IMR-90 (cell line): ENCODE results near the gene MARS1. TPM values are rescaled to one million over a fixed set of nuclear protein-coding genes. Genes with fewer than 3 reads are reported as not detected.

Experiments used
- ATAC-seq: fragments of 200-7000 bp; cut with Tn5 transposase; 2 replicates; pipeline ENCODE4 v1.9.1; 2020; ENCODE audit warnings: low read depth, mild to moderate bottlenecking, moderate library complexity
- BruUV-seq: library from RNA; stranded (reverse); fragments of 400-500 nt; replicated peaks from 2 replicates; lab custom pipeline; 2021; lab: Mats Ljungman, UMichigan
- CTCF ChIA-PET: fragments of 300-600 bp; formaldehyde crosslinking; extraction: SDS; loops from one replicate; lab custom pipeline; 2021; ENCODE audit warnings: antibody characterized with exemption; lab: Yijun Ruan, JAX
- POLR2A ChIA-PET: fragments of 300-600 bp; sonication (Branson Sonifier 250); formaldehyde crosslinking; loops from one replicate; lab custom pipeline; 2022; ENCODE audit warnings: antibody characterized with exemption; ENCODE audit not compliant: unreplicated experiment; lab: Charles Lee
- DNase-seq: peaks from one replicate; pipeline ENCODE4 v3.0.0; 2013
- H2AFZ ChIP-seq: replicated peaks from 2 replicates; pipeline ENCODE3; 2013; ENCODE audit warnings: low read length, mild to moderate bottlenecking; ENCODE audit not compliant: poor library complexity
- H2AK5ac ChIP-seq: 2 replicates; pipeline ENCODE4 v1.6.1; 2013; ENCODE audit warnings: low read depth, low read length, inconsistent platforms
- H2AK9ac ChIP-seq: replicated peaks from 2 replicates; pipeline ENCODE3; 2013; ENCODE audit warnings: mild to moderate bottlenecking, low read depth, low read length, moderate library complexity; ENCODE audit not compliant: poor library complexity
- H2BK120ac ChIP-seq: 2 replicates; pipeline ENCODE4 v1.6.1; 2013; ENCODE audit warnings: low read depth, low read length, inconsistent platforms
- H2BK15ac ChIP-seq: 3 replicates; pipeline ENCODE4 v1.6.1; 2013; ENCODE audit warnings: low read depth, low read length, inconsistent platforms
- H2BK20ac ChIP-seq: 2 replicates; pipeline ENCODE4 v1.6.1; 2013; ENCODE audit warnings: low read depth, mild to moderate bottlenecking, inconsistent platforms, low read length, moderate library complexity
- H2BK5ac ChIP-seq: 2 replicates; pipeline ENCODE4 v1.6.1; 2013; ENCODE audit warnings: mild to moderate bottlenecking, low read depth, low read length, inconsistent platforms; ENCODE audit not compliant: poor library complexity, severe bottlenecking
- H3K14ac ChIP-seq: replicated peaks from 2 replicates; pipeline ENCODE4 v1.6.1; 2013; ENCODE audit warnings: low read depth, low read length, inconsistent platforms
- H3K18ac ChIP-seq: 2 replicates; pipeline ENCODE4 v1.6.1; 2013; ENCODE audit warnings: low read depth, low read length, control low read depth
- H3K23ac ChIP-seq: 2 replicates; pipeline ENCODE4 v1.6.1; 2013; ENCODE audit warnings: low read depth, low read length, inconsistent platforms
- H3K27ac ChIP-seq: 2 replicates; pipeline ENCODE4 v1.5.1; 2013; ENCODE audit warnings: mild to moderate bottlenecking, control low read depth, low read length; ENCODE audit not compliant: insufficient read depth
- H3K27me3 ChIP-seq: 2 replicates; pipeline ENCODE4 v1.6.1; 2013; ENCODE audit warnings: low read length; ENCODE audit not compliant: control insufficient read depth, insufficient read depth
- H3K36me3 ChIP-seq: 2 replicates; pipeline ENCODE4 v1.6.1; 2013; ENCODE audit warnings: low read length, mixed read lengths; ENCODE audit not compliant: control insufficient read depth, insufficient read depth
- H3K4ac ChIP-seq: 2 replicates; pipeline ENCODE4 v1.6.1; 2013; ENCODE audit warnings: low read depth, low read length, inconsistent platforms
- H3K4me1 ChIP-seq: 2 replicates; pipeline ENCODE4 v1.6.1; 2013; ENCODE audit warnings: low read length, mixed read lengths; ENCODE audit not compliant: control insufficient read depth, insufficient read depth
- H3K4me2 ChIP-seq: 2 replicates; pipeline ENCODE4 v1.6.1; 2013; ENCODE audit warnings: low read depth, mild to moderate bottlenecking, control low read depth, low read length, moderate library complexity
- H3K4me3 ChIP-seq: 2 replicates; pipeline ENCODE4 v1.5.1; 2013; ENCODE audit warnings: low read depth, mild to moderate bottlenecking, control low read depth, low read length, moderate library complexity; ENCODE audit not compliant: insufficient read depth
- H3K56ac ChIP-seq: 2 replicates; pipeline ENCODE4 v1.6.1; 2013; ENCODE audit warnings: low read length, inconsistent platforms; ENCODE audit not compliant: insufficient read depth; ENCODE audit errors: extremely low read depth
- H3K79me1 ChIP-seq, 2 experiments: 2 replicates each; pipeline ENCODE4 v1.6.1; 2013; ENCODE audit warnings: low read length in 2 of 2, inconsistent platforms in 1 of 2, low read depth in 1 of 2
- H3K9ac ChIP-seq: 2 replicates; pipeline ENCODE4 v1.6.1; 2013; ENCODE audit warnings: low read depth, low read length, control low read depth
- H3K9me1 ChIP-seq: 2 replicates; pipeline ENCODE4 v1.6.1; 2013; ENCODE audit warnings: low read length, inconsistent platforms; ENCODE audit not compliant: insufficient read depth
- H3K9me3 ChIP-seq: 2 replicates; pipeline ENCODE4 v1.6.1; 2013; ENCODE audit warnings: low read length; ENCODE audit not compliant: control insufficient read depth, insufficient read depth
- H4K20me1 ChIP-seq: 2 replicates; pipeline ENCODE4 v1.6.1; 2013; ENCODE audit warnings: low read length, inconsistent platforms; ENCODE audit not compliant: insufficient read depth
- H4K5ac ChIP-seq: 2 replicates; pipeline ENCODE4 v1.6.1; 2013; ENCODE audit warnings: mild to moderate bottlenecking, low read depth, low read length, control low read depth
- H4K8ac ChIP-seq, 2 experiments: 2 replicates each; pipeline ENCODE4 v1.6.1; 2013; ENCODE audit warnings: low read depth in 2 of 2, low read length in 2 of 2, control low read depth in 1 of 2, inconsistent platforms in 1 of 2
- H4K91ac ChIP-seq: 2 replicates; pipeline ENCODE4 v1.6.1; 2013; ENCODE audit warnings: low read depth, low read length, inconsistent platforms; ENCODE audit not compliant: insufficient read depth
- CHD1 ChIP-seq: IDR thresholded peaks from 2 replicates; pipeline ENCODE4 v1.6.1; 2012; ENCODE audit warnings: low read depth, low read length, improper control_type of control experiment
- MAFK ChIP-seq: IDR thresholded peaks from 2 replicates; pipeline ENCODE4 v1.6.1; 2012; ENCODE audit warnings: low read depth, low read length, improper control_type of control experiment
- MAZ ChIP-seq: IDR thresholded peaks from 2 replicates; pipeline ENCODE4 v1.6.1; 2012; ENCODE audit warnings: low read depth, mild to moderate bottlenecking, low read length, improper control_type of control experiment, moderate library complexity, borderline replicate concordance
- RCOR1 ChIP-seq: IDR thresholded peaks from 2 replicates; pipeline ENCODE4 v1.6.1; 2012; ENCODE audit warnings: mild to moderate bottlenecking, low read length, improper control_type of control experiment; ENCODE audit not compliant: insufficient replicate concordance
- RFX5 ChIP-seq: IDR thresholded peaks from 2 replicates; pipeline ENCODE4 v1.8.0; 2012; ENCODE audit warnings: low read depth, mild to moderate bottlenecking, low read length, moderate library complexity
- WGBS, 2 experiments: methylation state at CpG; one replicate each; pipeline versions ENCODE4 v1.1.5 to v1.1.7; 2013; ENCODE audit warnings: missing lambda C conversion rate in 2 of 2; ENCODE audit not compliant: insufficient read length in 1 of 2; ENCODE audit errors: extremely low coverage in 2 of 2; 5-methylcytosine and 5-hydroxymethylcytosine counted together
- dilution Hi-C: fragments of 300-500 bp; cut with HindIII; formaldehyde crosslinking; loops from one replicate; pipeline ENCODE4 v1.14.3; 2018; ENCODE audit warnings: low sequenced_read_pairs; ENCODE audit not compliant: unreplicated experiment
- in situ Hi-C: fragments of 300-500 bp; cut with MboI; formaldehyde crosslinking; loops from 3 replicates; pipeline ENCODE4 v1.14.3; 2019; ENCODE audit warnings: low sequenced_read_pairs, inconsistent platforms, mixed read lengths
- intact Hi-C: fragments of 100-400 bp; cut with micrococcal nuclease; formaldehyde crosslinking; loops from 2 replicates; pipeline ENCODE4 v1.10.0; 2022
- polyA plus RNA-seq, 3 experiments: library from polyadenylated mRNA; depleted of rRNA; stranded (reverse); fragments of >200 nt; gene quantifications; 2 replicates each; pipeline ENCODE4 v1.2.3, GENCODE V29; 2012; ENCODE audit warnings: low replicate concordance in 1 of 3
- total RNA-seq: library from RNA; depleted of rRNA; stranded (reverse); fragments of >200 nt; gene quantifications from 2 replicates; pipeline ENCODE4 v1.2.3, GENCODE V29; 2012

The MARS1 gene
- total and polyA plus RNA-seq, 2 of the 4 experiments (the other 2 are of a cell fraction) = 156 to 164 TPM

GRCh38 chr12:57461276-57461916 lies 26.5 kb upstream of the MARS1 start:
- peak overlapping the region; percentile 84 for H3K56ac ChIP-seq
- 0% methylated on average over 2 of the region's 32 CpGs; no CpG with 5 or more reads in 1 of the 2 experiments for WGBS, 2 experiments
- ChIA-PET CTCF (interaction anchor here (2.7 kb wide), 1 partner anchor 9 kb away, joined by 14 read pairs; no protein-coding TSS in a partner anchor), POLR2A (no interaction called here)
- peak overlapping the region; percentile 68 for H3K9ac ChIP-seq
- peak overlapping the region; percentile 93 for H2AFZ ChIP-seq
- H3K27me3 ChIP-seq = no peaks in the 10 kb centered on the region
- peak overlapping the region; percentile 70 for H3K4ac ChIP-seq
- H3K9me3 ChIP-seq = no peaks in the 10 kb centered on the region
- peak overlapping the region; percentile 68 for H2BK120ac ChIP-seq
- H2AK5ac ChIP-seq = peak overlapping the region; percentile 61
- H3K36me3 ChIP-seq = no peaks in the 10 kb centered on the region
- H2BK20ac ChIP-seq = 0 out of 2 replicates have a peak overlapping the region, but pooled peaks have one; percentile 5
- dilution Hi-C loops (no loop called here), intact Hi-C loops (loop anchor here (5.0 kb wide), 1 partner anchor 161 kb away; no protein-coding TSS in a partner anchor), in situ Hi-C loops (no loop called here)
- TF ChIP-seq RCOR1 (no peak), MAFK (no peak), RFX5 (no peak), MAZ (peak; percentile 48; the same call in 1 of the 2 replicates), CHD1 (no peak)
- H3K9me1 ChIP-seq = peaks cover 4% of the 10 kb centered on the region; the same call in 1 of the 2 replicates
- peak overlapping the region; percentile 56 for H3K4me3 ChIP-seq
- H3K4me2 ChIP-seq = peak overlapping the region; percentile 97
- peak overlapping the region; percentile 48; the same call in 1 of the 2 replicates for H3K18ac ChIP-seq
- peak; percentile 57 for DNase-seq
- peaks cover 7% of the 10 kb centered on the region for H3K4me1 ChIP-seq
- no TSS peak for BruUV-seq
- H4K5ac ChIP-seq = no peak overlapping the region
- H3K23ac ChIP-seq = peak overlapping the region; percentile 67
- peak overlapping the region; percentile 72; the same call in 1 of the 2 replicates for H4K91ac ChIP-seq
- ATAC-seq = peak; percentile 32
- no peaks in the 10 kb centered on the region for H4K20me1 ChIP-seq
- H2AK9ac ChIP-seq = peak overlapping the region; percentile 96
- H4K8ac ChIP-seq = peak overlapping the region; percentile 55 to 88; a peak in 3 of 4 replicates
- H2BK15ac ChIP-seq = no peak overlapping the region; the same call in 2 of the 3 replicates
- H3K27ac ChIP-seq = peak overlapping the region; percentile 67; the same call in 1 of the 2 replicates
- H2BK5ac ChIP-seq = peak overlapping the region; percentile 57
- H3K14ac ChIP-seq = peak overlapping the region; percentile 73
- H3K79me1 ChIP-seq = peaks cover 0 to 6% of the 10 kb centered on the region in 2 experiments; a peak in 1 of 4 replicates
